Endothelial cell of umbilical vein (primary cell): ENCODE measurements around the gene GAPVD1. TPM values are rescaled to one million over a fixed set of nuclear protein-coding genes. Genes with fewer than 3 reads are reported as not detected.

Experiments
- BruUV-seq: library from RNA; stranded (reverse); fragments of 400-500 nt; replicated peaks from 2 replicates; lab custom pipeline; 2021; lab: Mats Ljungman, UMichigan
- CTCF ChIA-PET: fragments of 300-600, 350-600 bp; sonication (Branson Sonifier 250); formaldehyde crosslinking; loops from one replicate; lab custom pipeline; 2021; ENCODE audit warnings: antibody characterized with exemption, inconsistent platforms; lab: Charles Lee
- POLR2A ChIA-PET: fragments of 300-600, 350-600 bp; sonication (Branson Sonifier 250); formaldehyde crosslinking; loops from one replicate; lab custom pipeline; 2021; ENCODE audit warnings: antibody characterized with exemption, inconsistent platforms; lab: Charles Lee
- DNase-seq: peaks from one replicate; pipeline ENCODE4 v3.0.0-alpha.2; 2011; ENCODE audit warnings: low read depth, low spot score
- FAIRE-seq: peaks from 2 replicates; lab custom pipeline; 2011; peaks lifted over from hg19 to GRCh38; lab: Jason Lieb, UNC
- H2AFZ ChIP-seq: 2 replicates; pipeline ENCODE4 v1.6.0; 2012; ENCODE audit warnings: low read depth, low read length, control low read depth, inconsistent platforms
- H3K27ac ChIP-seq: 2 replicates; pipeline ENCODE4 v1.5.1; 2011; ENCODE audit warnings: low read depth, mild to moderate bottlenecking, control low read depth, low read length, moderate library complexity; ENCODE audit not compliant: insufficient read depth
- H3K27me3 ChIP-seq, 2 experiments: 2 replicates each; pipeline versions ENCODE4 v1.6.0 to v1.6.1; 2011; ENCODE audit warnings: low read length in 2 of 2, mixed read lengths in 1 of 2; ENCODE audit not compliant: control insufficient read depth in 2 of 2, insufficient read depth in 2 of 2
- H3K36me3 ChIP-seq, 2 experiments: 2 replicates in 1 of 2; 3 replicates in 1 of 2; pipeline ENCODE4 v1.5.1; 2011; ENCODE audit warnings: low read length in 2 of 2, mild to moderate bottlenecking in 1 of 2, moderate library complexity in 1 of 2; ENCODE audit not compliant: control insufficient read depth in 2 of 2, insufficient read depth in 2 of 2; ENCODE audit errors: extremely low read depth in 1 of 2
- H3K4me1 ChIP-seq: 3 replicates; pipeline ENCODE4 v1.5.1; 2011; ENCODE audit warnings: mild to moderate bottlenecking, low read length; ENCODE audit not compliant: control insufficient read depth, insufficient read depth; ENCODE audit errors: extremely low read depth
- H3K4me2 ChIP-seq: 2 replicates; pipeline ENCODE4 v1.6.1; 2011; ENCODE audit warnings: low read length, control low read depth, mixed read lengths; ENCODE audit not compliant: insufficient read depth
- H3K4me3 ChIP-seq, 3 experiments: fragments of 200-600 bp in 1 of 3; sonication (generic), shearing (Covaris generic) in 1 of 3; replicated peaks in 1 of 3; 2 replicates each; pipeline ENCODE4 v1.5.1; 2011 to 2016; ENCODE audit warnings: control low read depth in 3 of 3, low read length in 3 of 3, mild to moderate bottlenecking in 2 of 3, inconsistent platforms in 1 of 3, low read depth in 1 of 3, moderate library complexity in 1 of 3; ENCODE audit not compliant: insufficient read depth in 1 of 3
- H3K79me2 ChIP-seq: 2 replicates; pipeline ENCODE4 v1.6.0; 2012; ENCODE audit warnings: low read length, inconsistent platforms; ENCODE audit not compliant: control insufficient read depth, insufficient read depth
- H3K9ac ChIP-seq: replicated peaks from 2 replicates; pipeline ENCODE3; 2011; ENCODE audit warnings: low read length, control low read depth; ENCODE audit not compliant: insufficient read depth; ENCODE audit errors: extremely low read depth
- H3K9me1 ChIP-seq: replicated peaks from 3 replicates; pipeline ENCODE4 v1.6.0; 2011; ENCODE audit warnings: mild to moderate bottlenecking, low read length; ENCODE audit not compliant: control insufficient read depth, insufficient read depth; ENCODE audit errors: extremely low read depth
- H3K9me3 ChIP-seq: replicated peaks from 2 replicates; pipeline ENCODE4 v1.5.1; 2012; ENCODE audit warnings: low read length, inconsistent platforms; ENCODE audit not compliant: control insufficient read depth, insufficient read depth
- H4K20me1 ChIP-seq: replicated peaks from 2 replicates; pipeline ENCODE3; 2011; ENCODE audit warnings: mild to moderate bottlenecking, low read length; ENCODE audit not compliant: control insufficient read depth, insufficient read depth; ENCODE audit errors: extremely low read depth
- CTCF ChIP-seq, 2 donors: IDR thresholded peaks; 1 replicate in 1 of 2; 2 replicates in 1 of 2; pipeline ENCODE4 v1.5.1; 2011; ENCODE audit warnings: low read length in 2 of 2, mild to moderate bottlenecking in 2 of 2, moderate library complexity in 2 of 2, control low read depth in 1 of 2, inconsistent platforms in 1 of 2, low read depth in 1 of 2; ENCODE audit not compliant: insufficient read depth in 1 of 2; ENCODE audit errors: extremely low read depth in 1 of 2
- EZH2 ChIP-seq: IDR thresholded peaks from 2 replicates; pipeline ENCODE4 v1.6.1; 2012; ENCODE audit warnings: borderline replicate concordance, low read depth, mild to moderate bottlenecking, moderate library complexity, low read length, inconsistent platforms; ENCODE audit not compliant: severe bottlenecking
- FOS ChIP-seq: IDR thresholded peaks from 2 replicates; pipeline ENCODE4 v1.6.1; 2011; ENCODE audit warnings: mild to moderate bottlenecking, low read length, moderate library complexity, borderline replicate concordance; ENCODE audit not compliant: insufficient read depth
- GATA2 ChIP-seq: IDR thresholded peaks from 2 replicates; pipeline ENCODE4 v1.7.0; 2011; ENCODE audit warnings: low read depth, mild to moderate bottlenecking, moderate library complexity, mixed read lengths, low read length; ENCODE audit not compliant: insufficient read length, insufficient read depth
- JUN ChIP-seq: IDR thresholded peaks from 2 replicates; pipeline ENCODE4 v1.6.1; 2011; ENCODE audit warnings: borderline replicate concordance, low read depth; ENCODE audit not compliant: insufficient read length, insufficient read depth
- MAX ChIP-seq: IDR thresholded peaks from 2 replicates; pipeline ENCODE4 v1.6.1; 2011; ENCODE audit not compliant: insufficient read depth, insufficient read length
- MYC ChIP-seq: IDR thresholded peaks from one replicate; pipeline ENCODE4 v1.6.1; 2011; ENCODE audit warnings: mild to moderate bottlenecking, low read depth, low read length
- POLR2A ChIP-seq: IDR thresholded peaks from 2 replicates; pipeline ENCODE4 v1.6.1; 2012; ENCODE audit warnings: low read depth, mild to moderate bottlenecking, control low read depth, low read length
- POLR2AphosphoS5 ChIP-seq: IDR thresholded peaks from 2 replicates; pipeline ENCODE4 v1.6.1; 2012; ENCODE audit warnings: low read depth, mild to moderate bottlenecking, control low read depth, low read length, moderate library complexity; ENCODE audit not compliant: insufficient read depth
- dilution Hi-C: fragments of 300-500 bp; cut with MboI; formaldehyde crosslinking; loops from one replicate; pipeline ENCODE4 v1.15.0; 2019; ENCODE audit warnings: low sequenced_read_pairs; ENCODE audit not compliant: extremely low pct_ligation_motif_present
- intact Hi-C: fragments of 100-400 bp; cut with micrococcal nuclease; formaldehyde crosslinking; loops from one replicate; pipeline ENCODE4 v1.10.0; 2022
- polyA plus RNA-seq, 4 experiments: library from polyadenylated mRNA; depleted of rRNA in 3 of 4; stranded (reverse) in 3 of 4; unstranded in 1 of 4; fragments of >200 nt; gene quantifications; 2 replicates each; pipeline versions ENCODE4 v1.2.1 to v1.2.3, GENCODE V29; 2011 to 2012; ENCODE audit warnings: missing spikeins in 1 of 4
- total RNA-seq: library from RNA; stranded (reverse); gene quantifications from 2 replicates; pipeline ENCODE4 v1.2.3, GENCODE V29; 2021

GAPVD1 gene
- total and polyA plus RNA-seq, 2 donors (not counting 3 experiments of a cell fraction or from before 2014, with no cell fraction given): 10.7 to 53.2 TPM

GRCh38 chr9:125271081-125271480, 9.5 kb downstream of the GAPVD1 start:
- no peaks in the 10 kb centered on the region for H4K20me1 ChIP-seq
- no peaks in the 10 kb centered on the region for H3K9me1 ChIP-seq
- no peak overlapping the region for H3K27ac ChIP-seq
- H3K9ac ChIP-seq: no peak overlapping the region
- dilution Hi-C loops (no loop called here), intact Hi-C loops (no loop called here)
- no peak overlapping the region for H3K4me2 ChIP-seq
- no peaks in the 10 kb centered on the region for H3K27me3 ChIP-seq
- H3K4me3 ChIP-seq: no peak overlapping the region
- DNase-seq: no peak
- FAIRE-seq: no peak
- ChIA-PET POLR2A (no interaction called here), CTCF (no interaction called here)
- H3K9me3 ChIP-seq: no peaks in the 10 kb centered on the region
- no peak overlapping the region for H2AFZ ChIP-seq
- no peak for TF ChIP-seq POLR2AphosphoS5
- no peak for TF ChIP-seq MYC
- TF ChIP-seq FOS: no peak
- TF ChIP-seq MAX: no peak
- TF ChIP-seq JUN: no peak
- TF ChIP-seq CTCF (IDR thresholded peaks at IDR 0.05; ENCODE audit: extremely low read depth in 1 of 2, insufficient read depth in 1 of 2, low read depth in 1 of 2, low read length in 2 of 2): no peak
- TF ChIP-seq EZH2: no peak
- no peak for TF ChIP-seq GATA2
- no peak for TF ChIP-seq POLR2A
- H3K4me1 ChIP-seq: no peaks in the 10 kb centered on the region
- BruUV-seq: no TSS peak
- H3K79me2 ChIP-seq: peaks cover 57% of the 10 kb centered on the region
- H3K36me3 ChIP-seq: peaks cover 0 to 2% of the 10 kb centered on the region in 2 experiments
